ENCODE data around the gene COPZ2.

- TF ChIP-seq, protein P1, sequence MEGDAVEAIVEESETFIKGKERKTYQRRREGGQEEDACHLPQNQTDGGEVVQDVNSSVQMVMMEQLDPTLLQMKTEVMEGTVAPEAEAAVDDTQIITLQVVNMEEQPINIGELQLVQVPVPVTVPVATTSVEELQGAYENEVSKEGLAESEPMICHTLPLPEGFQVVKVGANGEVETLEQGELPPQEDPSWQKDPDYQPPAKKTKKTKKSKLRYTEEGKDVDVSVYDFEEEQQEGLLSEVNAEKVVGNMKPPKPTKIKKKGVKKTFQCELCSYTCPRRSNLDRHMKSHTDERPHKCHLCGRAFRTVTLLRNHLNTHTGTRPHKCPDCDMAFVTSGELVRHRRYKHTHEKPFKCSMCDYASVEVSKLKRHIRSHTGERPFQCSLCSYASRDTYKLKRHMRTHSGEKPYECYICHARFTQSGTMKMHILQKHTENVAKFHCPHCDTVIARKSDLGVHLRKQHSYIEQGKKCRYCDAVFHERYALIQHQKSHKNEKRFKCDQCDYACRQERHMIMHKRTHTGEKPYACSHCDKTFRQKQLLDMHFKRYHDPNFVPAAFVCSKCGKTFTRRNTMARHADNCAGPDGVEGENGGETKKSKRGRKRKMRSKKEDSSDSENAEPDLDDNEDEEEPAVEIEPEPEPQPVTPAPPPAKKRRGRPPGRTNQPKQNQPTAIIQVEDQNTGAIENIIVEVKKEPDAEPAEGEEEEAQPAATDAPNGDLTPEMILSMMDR (IDR thresholded peaks at IDR 0.05; ENCODE audit: insufficient read depth, low read length, poor library complexity, severe bottlenecking): no peak
- TF ChIP-seq EZH2phosphoT487 (conservative IDR thresholded peaks at IDR 0.05; ENCODE audit: low read length): no peak
Observed at GRCh38 chr17:48006936-48007709, 30.5 kb downstream of the COPZ2 start.
